ENCODE results near the gene IDH3A. TPM values are rescaled to one million over a fixed set of nuclear protein-coding genes. Genes with fewer than 3 reads are reported as not detected.

Gene IDH3A
- total and polyA plus RNA-seq, 2 donors (not counting 1 experiment from before 2014, with no cell fraction given): 24.9 to 65.0 TPM

- H3K27ac ChIP-seq (ENCODE audit: insufficient read depth, low read length): no peak overlapping the region
- no peaks in the 10 kb centered on the region for H3K4me1 ChIP-seq (ENCODE audit: control insufficient read depth, extremely low read depth, insufficient read depth, low read length)
- no peak overlapping the region for H3K9ac ChIP-seq (ENCODE audit: insufficient read depth, low read length)
- no peaks in the 10 kb centered on the region for H4K20me1 ChIP-seq (ENCODE audit: control insufficient read depth, extremely low read depth, insufficient read depth, low read length)
- H3K36me3 ChIP-seq (ENCODE audit: control insufficient read depth, insufficient read depth, low read length): no peaks in the 10 kb centered on the region
- H3K4me3 ChIP-seq (replicated peaks in 1 of 4; ENCODE audit: control extremely low read depth in 1 of 4, insufficient read depth in 1 of 4, low read depth in 3 of 4, low read length in 4 of 4): no peak overlapping the region
- TF ChIP-seq EZH2 (IDR thresholded peaks at IDR 0.05; ENCODE audit: low read length, missing control alignments) (no peak), CTCF (conservative IDR thresholded peaks at IDR 0.05 in 1 of 2, IDR thresholded peaks at IDR 0.05 in 1 of 2; ENCODE audit: low read depth in 1 of 2, low read length in 2 of 2) (no peak)
- H2AFZ ChIP-seq (ENCODE audit: low read length): no peak overlapping the region
- peaks cover 2% of the 10 kb centered on the region for H3K27me3 ChIP-seq (ENCODE audit: control insufficient read depth, insufficient read depth, low read length)
- H3K4me2 ChIP-seq (ENCODE audit: extremely low read depth, insufficient read depth, low read length): no peak overlapping the region
- no peaks in the 10 kb centered on the region for H3K9me3 ChIP-seq (ENCODE audit: control insufficient read depth, insufficient read depth, low read depth, low read length)
- H3K79me2 ChIP-seq (ENCODE audit: control insufficient read depth, insufficient read depth, low read length): no peaks in the 10 kb centered on the region
- no peak for DNase-seq (ENCODE audit: low read depth in 2 of 2)
Measured at GRCh38 chr15:78210349-78210717, 61.2 kb downstream of the IDH3A start.

DNA sequence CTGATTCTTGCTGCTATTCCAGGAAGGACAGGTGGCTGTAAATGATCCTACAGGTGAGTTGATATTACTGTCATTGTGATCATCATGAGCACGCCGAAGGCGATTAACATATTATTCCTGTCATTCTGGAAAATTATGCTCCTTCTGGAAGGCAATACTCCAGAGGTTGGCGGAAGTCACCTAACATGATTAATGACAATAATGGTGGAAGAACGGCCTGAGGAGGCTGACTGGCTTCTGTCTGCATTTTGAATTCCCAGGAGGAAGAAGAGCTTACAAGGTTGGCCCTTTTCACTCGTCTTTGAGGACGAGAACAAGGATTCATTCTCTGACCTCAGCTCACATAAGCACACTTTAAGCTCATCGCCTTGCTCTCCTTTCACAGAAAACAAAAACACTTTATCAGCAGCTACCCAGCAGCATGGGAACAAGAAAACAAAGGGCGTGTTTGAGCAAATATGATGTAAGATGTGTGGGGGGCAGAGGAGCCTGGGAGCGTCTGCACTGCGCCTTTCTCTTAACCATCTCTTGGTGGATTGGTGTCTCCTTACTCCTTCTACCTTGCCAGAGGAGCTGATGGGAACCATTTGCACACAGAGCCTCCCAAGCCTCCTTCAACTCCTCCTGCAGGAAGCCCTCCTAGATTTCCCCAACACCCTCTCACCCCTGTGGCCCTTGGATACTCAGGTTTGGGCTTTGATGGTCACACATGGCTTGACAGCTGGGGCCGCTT lies 62.2 kb downstream of the IDH3A start:
- H2AFZ ChIP-seq (ENCODE audit: low read length): no peak overlapping the region
- no peaks in the 10 kb centered on the region for H3K9me3 ChIP-seq (ENCODE audit: control insufficient read depth, insufficient read depth, low read depth, low read length)
- no peaks in the 10 kb centered on the region for H3K4me1 ChIP-seq (ENCODE audit: control insufficient read depth, extremely low read depth, insufficient read depth, low read length)
- no peak overlapping the region for H3K9ac ChIP-seq (ENCODE audit: insufficient read depth, low read length)
- TF ChIP-seq EZH2 (IDR thresholded peaks at IDR 0.05; ENCODE audit: low read length, missing control alignments) (no peak), CTCF (conservative IDR thresholded peaks at IDR 0.05 in 1 of 2, IDR thresholded peaks at IDR 0.05 in 1 of 2; ENCODE audit: low read depth in 1 of 2, low read length in 2 of 2) (no peak)
- H3K27me3 ChIP-seq (ENCODE audit: control insufficient read depth, insufficient read depth, low read length): peaks cover 2% of the 10 kb centered on the region
- H4K20me1 ChIP-seq (ENCODE audit: control insufficient read depth, extremely low read depth, insufficient read depth, low read length): no peaks in the 10 kb centered on the region
- H3K4me2 ChIP-seq (ENCODE audit: extremely low read depth, insufficient read depth, low read length): no peak overlapping the region
- no peak overlapping the region for H3K27ac ChIP-seq (ENCODE audit: insufficient read depth, low read length)
- no peaks in the 10 kb centered on the region for H3K36me3 ChIP-seq (ENCODE audit: control insufficient read depth, insufficient read depth, low read length)
- H3K79me2 ChIP-seq (ENCODE audit: control insufficient read depth, insufficient read depth, low read length): no peaks in the 10 kb centered on the region
- no peak overlapping the region for H3K4me3 ChIP-seq (replicated peaks in 1 of 4; ENCODE audit: control extremely low read depth in 1 of 4, insufficient read depth in 1 of 4, low read depth in 3 of 4, low read length in 4 of 4)
- DNase-seq (ENCODE audit: low read depth in 2 of 2): no peak

DNA sequence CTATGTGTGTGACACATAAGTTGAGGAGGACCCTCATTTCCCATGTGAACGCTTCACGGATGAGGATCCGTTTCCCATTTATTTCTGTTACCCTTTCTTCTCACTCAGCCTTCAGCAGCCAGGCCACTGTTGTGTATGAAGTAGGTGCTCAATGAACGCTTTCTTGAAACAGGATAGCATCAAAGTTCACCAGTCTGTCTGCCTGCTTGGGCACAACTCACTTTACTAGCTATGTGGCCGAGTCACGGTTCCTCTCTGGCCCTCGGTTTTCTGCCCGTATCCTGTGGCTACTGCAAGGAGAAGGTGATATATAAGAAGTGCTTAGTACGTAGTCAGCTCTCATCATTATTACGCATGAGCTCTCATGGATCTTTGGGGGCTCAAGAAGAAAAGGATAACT lies 62.8 kb downstream of the IDH3A start:
- no peak overlapping the region for H3K4me2 ChIP-seq (ENCODE audit: extremely low read depth, insufficient read depth, low read length)
- TF ChIP-seq CTCF (conservative IDR thresholded peaks at IDR 0.05 in 1 of 2, IDR thresholded peaks at IDR 0.05 in 1 of 2; ENCODE audit: low read depth in 1 of 2, low read length in 2 of 2) (no peak), EZH2 (IDR thresholded peaks at IDR 0.05; ENCODE audit: low read length, missing control alignments) (no peak)
- no peak overlapping the region for H2AFZ ChIP-seq (ENCODE audit: low read length)
- no peaks in the 10 kb centered on the region for H3K9me3 ChIP-seq (ENCODE audit: control insufficient read depth, insufficient read depth, low read depth, low read length)
- H3K79me2 ChIP-seq (ENCODE audit: control insufficient read depth, insufficient read depth, low read length): no peaks in the 10 kb centered on the region
- no peaks in the 10 kb centered on the region for H4K20me1 ChIP-seq (ENCODE audit: control insufficient read depth, extremely low read depth, insufficient read depth, low read length)
- H3K4me3 ChIP-seq (replicated peaks in 1 of 4; ENCODE audit: control extremely low read depth in 1 of 4, insufficient read depth in 1 of 4, low read depth in 3 of 4, low read length in 4 of 4): no peak overlapping the region
- no peak for DNase-seq (ENCODE audit: low read depth in 2 of 2)
- H3K36me3 ChIP-seq (ENCODE audit: control insufficient read depth, insufficient read depth, low read length): no peaks in the 10 kb centered on the region
- no peaks in the 10 kb centered on the region for H3K4me1 ChIP-seq (ENCODE audit: control insufficient read depth, extremely low read depth, insufficient read depth, low read length)
- no peak overlapping the region for H3K27ac ChIP-seq (ENCODE audit: insufficient read depth, low read length)
- H3K9ac ChIP-seq (ENCODE audit: insufficient read depth, low read length): no peak overlapping the region
- peaks cover 2% of the 10 kb centered on the region for H3K27me3 ChIP-seq (ENCODE audit: control insufficient read depth, insufficient read depth, low read length)

Measured in fibroblast of lung (primary cell).